Measurements from ENCODE around the gene NUDT17. TPM values are rescaled to one million over a fixed set of nuclear protein-coding genes. Genes with fewer than 3 reads are reported as not detected.
"Not testable (repeated sequence)": the region's sequence is repeated elsewhere in the genome, so short reads cannot be mapped to it uniquely, and the experiment has no call there.

Gene NUDT17
- total RNA-seq, 1 donor from 2014 or later, result 11.9 TPM

DNA sequence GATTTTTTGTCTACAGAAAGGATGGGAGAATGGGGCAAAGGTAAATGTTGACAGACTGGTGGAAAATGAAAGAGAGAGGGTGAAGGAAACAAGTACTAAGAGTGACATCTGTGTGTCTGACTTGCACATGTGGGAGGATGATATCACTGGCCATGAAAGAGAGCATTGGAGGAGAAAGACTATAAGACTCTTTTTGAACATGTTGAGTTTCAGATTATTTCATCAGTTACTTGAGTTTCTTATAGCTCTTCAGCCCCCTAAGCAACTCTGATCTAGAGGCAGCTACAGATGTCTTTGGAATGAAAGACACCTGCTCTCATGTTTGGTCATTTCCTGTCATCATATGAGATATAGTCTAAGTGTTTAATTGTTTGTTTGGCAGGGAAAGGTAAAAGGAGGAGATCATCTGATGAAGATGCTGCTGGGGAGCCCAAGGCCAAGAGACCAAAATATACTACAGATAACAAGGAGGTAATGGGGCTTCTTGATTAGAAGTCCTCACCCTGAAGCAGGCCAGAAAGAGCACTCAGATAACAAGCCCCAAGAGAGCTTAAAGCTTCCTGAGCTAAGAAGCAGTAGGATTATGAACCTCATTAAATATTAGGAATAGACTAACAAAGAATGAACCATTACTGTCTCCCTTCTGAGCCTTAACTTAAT lies 16.9 kb upstream of the NUDT17 start:
- peaks cover 22% of the 10 kb centered on the region for H3K79me2 ChIP-seq (ENCODE audit: low read depth)
- H3K4me1 Mint-ChIP-seq, result peaks cover 15% of the 10 kb centered on the region
- no peak overlapping the region for H2AFZ ChIP-seq (replicated peaks)
- no peak overlapping the region for H3K4me2 ChIP-seq
- H3K9me3 Mint-ChIP-seq, result no peaks in the 10 kb centered on the region
- no peak overlapping the region for H3K27ac Mint-ChIP-seq
- no peak overlapping the region for H3K27ac ChIP-seq
- H4K20me1 ChIP-seq (ENCODE audit: low read depth), result no peaks in the 10 kb centered on the region
- peaks cover 20% of the 10 kb centered on the region for H3K36me3 ChIP-seq
- H3K36me3 Mint-ChIP-seq, result peaks cover 39% of the 10 kb centered on the region
- peaks cover 11% of the 10 kb centered on the region for H3F3A ChIP-seq (ENCODE audit: low read depth)
- H3K4me3 Mint-ChIP-seq, result no peak overlapping the region
- H3K4me3 ChIP-seq, result no peak overlapping the region
- no peaks in the 10 kb centered on the region for H3K27me3 ChIP-seq
- peaks cover 9% of the 10 kb centered on the region for H3K4me1 ChIP-seq
- DNase-seq (ENCODE audit: low spot score), result no peak
- TF ChIP-seq, protein P1, sequence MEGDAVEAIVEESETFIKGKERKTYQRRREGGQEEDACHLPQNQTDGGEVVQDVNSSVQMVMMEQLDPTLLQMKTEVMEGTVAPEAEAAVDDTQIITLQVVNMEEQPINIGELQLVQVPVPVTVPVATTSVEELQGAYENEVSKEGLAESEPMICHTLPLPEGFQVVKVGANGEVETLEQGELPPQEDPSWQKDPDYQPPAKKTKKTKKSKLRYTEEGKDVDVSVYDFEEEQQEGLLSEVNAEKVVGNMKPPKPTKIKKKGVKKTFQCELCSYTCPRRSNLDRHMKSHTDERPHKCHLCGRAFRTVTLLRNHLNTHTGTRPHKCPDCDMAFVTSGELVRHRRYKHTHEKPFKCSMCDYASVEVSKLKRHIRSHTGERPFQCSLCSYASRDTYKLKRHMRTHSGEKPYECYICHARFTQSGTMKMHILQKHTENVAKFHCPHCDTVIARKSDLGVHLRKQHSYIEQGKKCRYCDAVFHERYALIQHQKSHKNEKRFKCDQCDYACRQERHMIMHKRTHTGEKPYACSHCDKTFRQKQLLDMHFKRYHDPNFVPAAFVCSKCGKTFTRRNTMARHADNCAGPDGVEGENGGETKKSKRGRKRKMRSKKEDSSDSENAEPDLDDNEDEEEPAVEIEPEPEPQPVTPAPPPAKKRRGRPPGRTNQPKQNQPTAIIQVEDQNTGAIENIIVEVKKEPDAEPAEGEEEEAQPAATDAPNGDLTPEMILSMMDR (IDR thresholded peaks at IDR 0.05), result no peak
- TF ChIP-seq EZH2 (IDR thresholded peaks at IDR 0.05) (no peak), EZH2phosphoT487 (IDR thresholded peaks at IDR 0.05) (no peak)
- peaks cover 4% of the 10 kb centered on the region for H3K27me3 Mint-ChIP-seq (ENCODE audit: insufficient read depth, low read depth)
- no peaks in the 10 kb centered on the region for H3K9me3 ChIP-seq (ENCODE audit: low read depth)
- H3K9ac ChIP-seq, result no peak overlapping the region

DNA sequence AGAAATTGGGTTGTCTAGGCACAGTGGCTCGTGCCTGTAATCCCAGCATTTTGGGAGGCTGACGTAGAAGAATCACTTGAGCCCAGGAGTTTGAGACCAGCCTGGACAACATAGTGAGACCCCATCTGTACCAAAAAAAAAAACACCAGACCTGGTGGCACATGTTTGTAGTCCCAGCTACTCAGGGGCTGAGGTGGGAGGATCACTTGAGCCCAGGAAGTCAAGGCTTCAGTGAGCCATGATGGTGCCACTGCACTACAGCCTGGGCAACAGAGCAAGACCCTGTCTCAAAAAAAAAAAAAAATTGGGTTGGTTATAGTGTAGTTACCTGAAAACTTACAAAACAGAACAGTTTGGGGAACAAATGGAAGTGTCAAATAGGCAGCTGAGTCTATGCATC lies 14.6 kb upstream of the NUDT17 start:
- not testable (repeated sequence) for H2AFZ ChIP-seq (replicated peaks); H3K4me1 Mint-ChIP-seq; H3K4me2 ChIP-seq; H3K4me1 ChIP-seq; H3F3A ChIP-seq (ENCODE audit: low read depth); H3K4me3 ChIP-seq; H3K9me3 Mint-ChIP-seq; H3K9ac ChIP-seq; H4K20me1 ChIP-seq (ENCODE audit: low read depth); H3K27ac ChIP-seq; H3K9me3 ChIP-seq (ENCODE audit: low read depth); H3K79me2 ChIP-seq (ENCODE audit: low read depth); DNase-seq (ENCODE audit: low spot score); H3K27ac Mint-ChIP-seq; H3K27me3 ChIP-seq; H3K4me3 Mint-ChIP-seq; H3K27me3 Mint-ChIP-seq (ENCODE audit: insufficient read depth, low read depth)
- peaks cover 41% of the 10 kb centered on the region for H3K36me3 Mint-ChIP-seq
- peaks cover 17% of the 10 kb centered on the region for H3K36me3 ChIP-seq

DNA sequence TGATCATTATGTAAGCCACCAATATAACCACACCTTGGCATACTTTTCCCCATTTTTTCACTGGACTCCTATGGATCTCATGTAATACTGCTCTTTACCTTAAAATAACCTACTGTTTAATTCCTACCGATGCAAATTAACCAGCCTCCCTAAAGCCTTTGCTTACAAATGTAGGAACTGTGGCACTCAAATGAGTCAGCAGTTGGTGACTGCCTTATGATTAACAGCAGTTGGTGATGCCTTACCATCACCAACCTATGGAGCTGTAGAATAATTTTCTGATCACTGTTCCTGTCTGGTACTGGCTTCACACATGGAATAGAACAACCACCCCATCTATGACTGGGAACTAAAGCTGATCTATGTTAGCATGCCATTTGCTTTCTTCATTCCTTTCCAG lies 7.8 kb upstream of the NUDT17 start:
- Histone ChIP-seq H3K27me3 (no peaks in the 10 kb centered on the region), H2AFZ (replicated peaks) (no peak overlapping the region), H3F3A (ENCODE audit: low read depth) (peaks cover 5% of the 10 kb centered on the region), H3K36me3 (peaks cover 8% of the 10 kb centered on the region), H3K79me2 (ENCODE audit: low read depth) (no peaks in the 10 kb centered on the region), H4K20me1 (ENCODE audit: low read depth) (no peaks in the 10 kb centered on the region), H3K27ac (no peak overlapping the region), H3K9me3 (ENCODE audit: low read depth) (no peaks in the 10 kb centered on the region), H3K4me2 (no peak overlapping the region), H3K4me3 (no peak overlapping the region), H3K9ac (no peak overlapping the region), H3K4me1 (no peaks in the 10 kb centered on the region)
- no peak for DNase-seq (ENCODE audit: low spot score)
- no peaks in the 10 kb centered on the region for H3K9me3 Mint-ChIP-seq
- peaks cover 38% of the 10 kb centered on the region for H3K36me3 Mint-ChIP-seq
- no peaks in the 10 kb centered on the region for H3K4me1 Mint-ChIP-seq
- H3K4me3 Mint-ChIP-seq, result no peak overlapping the region
- H3K27ac Mint-ChIP-seq, result no peak overlapping the region
- TF ChIP-seq, protein P1 (IDR thresholded peaks at IDR 0.05), result no peak
- TF ChIP-seq EZH2phosphoT487 (IDR thresholded peaks at IDR 0.05) (no peak), EZH2 (IDR thresholded peaks at IDR 0.05) (no peak)
- no peaks in the 10 kb centered on the region for H3K27me3 Mint-ChIP-seq (ENCODE audit: insufficient read depth, low read depth)

DNA sequence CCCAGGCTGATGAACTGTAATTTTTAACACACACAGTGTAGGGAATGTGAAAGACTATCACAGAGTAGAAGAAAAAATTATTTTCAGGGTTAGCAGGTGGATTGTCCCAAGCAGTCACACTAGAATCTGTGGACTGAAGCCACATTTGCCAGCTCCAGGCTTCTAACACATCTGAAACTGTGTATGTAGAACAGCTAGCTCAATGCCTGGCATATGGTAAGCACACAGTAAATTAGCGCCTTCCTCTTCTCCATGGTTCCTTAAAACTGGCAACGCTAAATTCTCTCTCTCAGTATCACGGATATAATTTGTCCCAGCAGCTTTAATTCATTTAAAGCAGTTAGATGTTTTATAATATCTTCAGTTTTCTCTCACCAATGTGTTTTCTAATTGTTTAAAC lies 2.4 kb upstream of the NUDT17 start:
- H3K27ac Mint-ChIP-seq, result no peak overlapping the region
- H3K27me3 ChIP-seq, result peaks cover 11% of the 10 kb centered on the region
- no peak overlapping the region for H3K4me3 Mint-ChIP-seq
- H3F3A ChIP-seq (ENCODE audit: low read depth), result peaks cover 33% of the 10 kb centered on the region
- H3K4me2 ChIP-seq, result no peak overlapping the region
- H3K27ac ChIP-seq, result no peak overlapping the region
- H3K9me3 Mint-ChIP-seq, result no peaks in the 10 kb centered on the region
- no peaks in the 10 kb centered on the region for H3K36me3 ChIP-seq
- H3K79me2 ChIP-seq (ENCODE audit: low read depth), result no peaks in the 10 kb centered on the region
- H3K4me3 ChIP-seq, result no peak overlapping the region
- DNase-seq (ENCODE audit: low spot score), result no peak
- no peaks in the 10 kb centered on the region for H3K9me3 ChIP-seq (ENCODE audit: low read depth)
- peaks cover 2% of the 10 kb centered on the region for H3K27me3 Mint-ChIP-seq (ENCODE audit: insufficient read depth, low read depth)
- H4K20me1 ChIP-seq (ENCODE audit: low read depth), result no peaks in the 10 kb centered on the region
- H3K4me1 Mint-ChIP-seq, result peaks cover 3% of the 10 kb centered on the region
- H3K36me3 Mint-ChIP-seq, result peaks cover 21% of the 10 kb centered on the region
- TF ChIP-seq EZH2 (IDR thresholded peaks at IDR 0.05), result no peak
- TF ChIP-seq, protein P1 (IDR thresholded peaks at IDR 0.05), result no peak
- TF ChIP-seq EZH2phosphoT487 (IDR thresholded peaks at IDR 0.05), result no peak
- H3K4me1 ChIP-seq, result no peaks in the 10 kb centered on the region
- H2AFZ ChIP-seq (replicated peaks), result no peak overlapping the region
- H3K9ac ChIP-seq, result no peak overlapping the region
